AG04450 (cell line): ENCODE measurements around the gene BOK. TPM values are rescaled to one million over a fixed set of nuclear protein-coding genes. Genes with fewer than 3 reads are reported as not detected.
"Not testable (repeated sequence)": the region's sequence is repeated elsewhere in the genome, so short reads cannot be mapped to it uniquely, and the experiment has no call there.

Experiments
- CTCF ChIA-PET: fragments of 300-600, 350-600 bp; formaldehyde crosslinking; extraction: SDS; loops from one replicate; lab custom pipeline; 2022; ENCODE audit warnings: antibody characterized with exemption, inconsistent platforms; lab: Charles Lee
- POLR2A ChIA-PET: fragments of 350-600 bp; formaldehyde crosslinking; extraction: SDS; loops from one replicate; lab custom pipeline; 2021; ENCODE audit warnings: antibody characterized with exemption, inconsistent platforms; lab: Yijun Ruan, JAX
- DNase-seq: peaks from one replicate; pipeline ENCODE4 v3.0.0-alpha.2; 2011; ENCODE audit warnings: low read depth, low spot score
- H3K27ac ChIP-seq: one replicate; pipeline ENCODE4 v1.5.1; 2012; ENCODE audit warnings: low read depth, low read length, control low read depth
- H3K27me3 ChIP-seq: one replicate; pipeline ENCODE4 v1.6.0; 2012; ENCODE audit warnings: low read length; ENCODE audit not compliant: control insufficient read depth, insufficient read depth
- H3K4me3 ChIP-seq: 2 replicates; pipeline ENCODE4 v1.5.1; 2011; ENCODE audit warnings: mild to moderate bottlenecking, low read depth, low read length, control low read depth
- H3K9me3 ChIP-seq: 2 replicates; pipeline ENCODE4 v1.5.1; 2012; ENCODE audit warnings: low read length; ENCODE audit not compliant: control insufficient read depth, insufficient read depth
- polyA plus RNA-seq: library from polyadenylated mRNA; depleted of rRNA; stranded (reverse); fragments of >200 nt; gene quantifications from 2 replicates; pipeline ENCODE4 v1.2.3, GENCODE V29; 2011
- TF ChIP-seq, protein P1 (sequence below): IDR thresholded peaks from 2 replicates; pipeline ENCODE4 v1.5.1; 2011; ENCODE audit warnings: low read depth, low read length, control low read depth, inconsistent platforms

Gene BOK
- polyA plus RNA-seq, 1 experiment, result 18.6 TPM

DNA sequence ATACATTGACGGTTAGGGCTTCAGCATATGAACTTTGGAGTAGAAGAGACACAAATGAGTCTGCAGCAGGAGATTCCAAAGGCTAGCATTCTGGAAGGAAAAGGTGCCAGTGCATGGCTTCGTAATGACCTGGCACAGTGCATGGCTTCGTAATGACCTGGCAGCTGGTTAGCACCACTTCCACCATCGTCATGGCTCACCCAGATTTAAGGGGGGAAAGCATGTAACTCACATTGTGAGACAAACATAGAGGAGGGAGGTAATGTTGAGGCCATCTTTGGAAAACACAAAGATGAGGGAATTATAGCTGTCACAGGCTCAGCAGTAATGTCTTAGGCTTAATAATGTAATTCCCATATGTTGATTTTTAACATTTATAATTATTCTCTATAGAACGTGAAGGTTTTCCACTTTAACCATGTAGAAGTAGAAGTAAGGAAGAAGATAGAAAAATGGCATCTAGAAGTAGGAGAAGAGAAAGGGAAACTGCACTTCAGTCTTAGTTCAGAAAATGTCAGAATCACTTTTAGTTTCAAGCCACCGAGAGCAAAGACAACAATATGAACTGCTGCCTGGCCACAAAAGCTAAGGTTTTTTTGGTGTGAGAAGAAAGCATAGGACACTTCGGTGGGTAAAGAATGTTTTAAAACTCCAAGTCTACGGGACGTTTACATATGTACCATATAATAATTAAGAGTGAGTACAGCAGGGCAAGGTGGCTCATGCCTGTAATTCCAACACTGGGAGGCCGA lies 43.4 kb upstream of the BOK start:
- Histone ChIP-seq H3K27me3 (peaks cover 4% of the 10 kb centered on the region), H3K9me3 (no peaks in the 10 kb centered on the region), H3K4me3 (no peak overlapping the region), H3K27ac (no peak overlapping the region)
- no peak for DNase-seq
- TF ChIP-seq, protein P1, sequence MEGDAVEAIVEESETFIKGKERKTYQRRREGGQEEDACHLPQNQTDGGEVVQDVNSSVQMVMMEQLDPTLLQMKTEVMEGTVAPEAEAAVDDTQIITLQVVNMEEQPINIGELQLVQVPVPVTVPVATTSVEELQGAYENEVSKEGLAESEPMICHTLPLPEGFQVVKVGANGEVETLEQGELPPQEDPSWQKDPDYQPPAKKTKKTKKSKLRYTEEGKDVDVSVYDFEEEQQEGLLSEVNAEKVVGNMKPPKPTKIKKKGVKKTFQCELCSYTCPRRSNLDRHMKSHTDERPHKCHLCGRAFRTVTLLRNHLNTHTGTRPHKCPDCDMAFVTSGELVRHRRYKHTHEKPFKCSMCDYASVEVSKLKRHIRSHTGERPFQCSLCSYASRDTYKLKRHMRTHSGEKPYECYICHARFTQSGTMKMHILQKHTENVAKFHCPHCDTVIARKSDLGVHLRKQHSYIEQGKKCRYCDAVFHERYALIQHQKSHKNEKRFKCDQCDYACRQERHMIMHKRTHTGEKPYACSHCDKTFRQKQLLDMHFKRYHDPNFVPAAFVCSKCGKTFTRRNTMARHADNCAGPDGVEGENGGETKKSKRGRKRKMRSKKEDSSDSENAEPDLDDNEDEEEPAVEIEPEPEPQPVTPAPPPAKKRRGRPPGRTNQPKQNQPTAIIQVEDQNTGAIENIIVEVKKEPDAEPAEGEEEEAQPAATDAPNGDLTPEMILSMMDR, result no peak
- ChIA-PET CTCF (no interaction called here), POLR2A (interaction anchor here (0.6 to 1.1 kb wide), 2 partner anchors 30 to 45 kb away, joined by 3 read pairs; no protein-coding TSS in a partner anchor)

DNA sequence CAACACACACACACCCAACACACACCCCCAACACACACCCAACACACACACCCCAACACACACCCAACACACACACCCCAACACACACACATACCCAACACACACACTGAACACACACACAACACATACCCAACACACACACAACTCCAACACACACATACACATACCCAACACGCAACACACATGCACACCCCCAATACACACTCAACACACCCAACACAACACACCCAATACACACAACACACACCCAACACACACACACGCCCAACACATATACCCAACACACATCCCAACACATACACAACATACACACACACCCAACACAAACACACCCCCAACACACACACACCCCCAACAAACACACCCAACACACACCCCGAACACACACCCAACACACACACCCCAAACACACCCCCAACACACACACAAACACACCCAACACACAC lies 42.0 kb upstream of the BOK start:
- ChIA-PET POLR2A (interaction anchor here (0.8 kb wide), 1 partner anchor 29 kb away, joined by 5 read pairs; no protein-coding TSS in a partner anchor), CTCF (no interaction called here)
- Histone ChIP-seq H3K4me3 (no peak overlapping the region), H3K27me3 (peaks cover 5% of the 10 kb centered on the region), H3K9me3 (no peaks in the 10 kb centered on the region), H3K27ac (no peak overlapping the region)
- DNase-seq, result no peak
- TF ChIP-seq, protein P1, result no peak

- no peak overlapping the region for H3K27ac ChIP-seq
- ChIA-PET CTCF (no interaction called here), POLR2A (no interaction called here)
- H3K4me3 ChIP-seq, result no peak overlapping the region
- H3K9me3 ChIP-seq, result no peaks in the 10 kb centered on the region
- TF ChIP-seq, protein P1, result no peak
- no peak for DNase-seq
- H3K27me3 ChIP-seq, result peaks cover 7% of the 10 kb centered on the region
These were observed 41.2 kb upstream of the BOK start for GRCh38 chr2:241517297-241517696.

DNA sequence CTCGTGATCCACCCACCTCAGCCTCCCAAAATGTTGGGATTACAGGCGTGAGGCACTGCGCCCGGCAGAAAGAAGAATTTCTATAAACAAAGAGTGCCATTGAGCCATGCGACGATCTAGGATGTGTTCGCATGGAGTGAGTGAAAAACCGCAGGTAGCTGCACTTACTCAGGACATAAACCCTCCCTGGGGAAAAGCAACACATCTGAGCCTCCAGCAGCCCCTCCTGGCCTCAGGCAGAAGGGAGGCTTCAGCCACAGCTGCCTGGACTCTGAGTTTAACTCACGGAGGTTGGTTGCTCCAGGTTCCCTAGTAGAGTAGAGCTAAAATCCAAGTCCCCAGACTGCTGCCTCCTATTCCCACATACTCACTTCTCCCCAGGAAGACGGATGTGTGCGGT lies 38.9 kb upstream of the BOK start:
- Histone ChIP-seq H3K27me3 (peaks cover 8% of the 10 kb centered on the region), H3K9me3 (no peaks in the 10 kb centered on the region), H3K27ac (no peak overlapping the region), H3K4me3 (no peak overlapping the region)
- ChIA-PET POLR2A (no interaction called here), CTCF (no interaction called here)
- no peak for DNase-seq
- TF ChIP-seq, protein P1, result no peak

- no peak for DNase-seq
- no peak overlapping the region for H3K27ac ChIP-seq
- H3K9me3 ChIP-seq, result peaks cover 8% of the 10 kb centered on the region; the same call in 1 of the 2 replicates
- TF ChIP-seq, protein P1, result no peak
- ChIA-PET POLR2A (no interaction called here), CTCF (no interaction called here)
- no peak overlapping the region for H3K4me3 ChIP-seq
- peaks cover 10% of the 10 kb centered on the region for H3K27me3 ChIP-seq
These were observed 36.1 kb upstream of the BOK start for GRCh38 chr2:241522477-241522876.

GRCh38 chr2:241525818-241526780 lies 32.4 kb upstream of the BOK start:
- DNase-seq, H3K9me3 ChIP-seq, H3K27ac ChIP-seq, POLR2A ChIA-PET, H3K27me3 ChIP-seq, H3K4me3 ChIP-seq: not testable (repeated sequence)
- CTCF ChIA-PET, result interaction anchor here (0.8 kb wide), 1 partner anchor 8 kb away, joined by 8 read pairs; no protein-coding TSS in a partner anchor
